ENCODE data around the gene KIAA1671. TPM values are rescaled to one million over a fixed set of nuclear protein-coding genes. Genes with fewer than 3 reads are reported as not detected.

Gene KIAA1671
- total RNA-seq, 6 donors from 2014 or later: 30.9 to 57.7 (median 42.1) TPM

GRCh38 chr22:25048071-25048470, 95.6 kb downstream of the KIAA1671 start:
- 81 to 84% methylated on average over 6 of the region's 6 CpGs for WGBS, 2 donors
- Histone ChIP-seq H3K4me1 (no peaks in the 10 kb centered on the region), H3K27me3 (no peaks in the 10 kb centered on the region), H3K27ac (no peak overlapping the region), H3K4me3 (no peak overlapping the region), H3K9me3 (peaks cover 0 to 5% (median 2%) of the 10 kb centered on the region in 4 donors), H3K36me3 (peaks cover 0 to 23% (median 11%) of the 10 kb centered on the region in 4 donors)
- TF ChIP-seq EP300 (IDR thresholded peaks at IDR 0.05): no peak
- TF ChIP-seq POLR2A (IDR thresholded peaks at IDR 0.05): no peak
- no peak for TF ChIP-seq CTCF (IDR thresholded peaks at IDR 0.05)
- no peak for TF ChIP-seq POLR2AphosphoS5 (IDR thresholded peaks at IDR 0.05)
- no peak for ATAC-seq (ENCODE audit: low FRiP score in 2 of 2)
- no peak for DNase-seq

- ATAC-seq (ENCODE audit: low FRiP score in 2 of 2) (peak; percentile 72 to 85), DNase-seq (peak in 1 of 2 donors; percentile 58)
- H3K27ac ChIP-seq: no peak overlapping the region
- H3K36me3 ChIP-seq: peaks cover 0 to 23% (median 11%) of the 10 kb centered on the region in 4 donors
- 50 to 56% methylated on average over 7 to 9 of the region's 9 CpGs for WGBS, 2 donors
- H3K4me1 ChIP-seq: no peaks in the 10 kb centered on the region
- TF ChIP-seq EP300 (IDR thresholded peaks at IDR 0.05): no peak
- peak; percentile 72 to 90 (median 84) for TF ChIP-seq CTCF (IDR thresholded peaks at IDR 0.05)
- TF ChIP-seq POLR2A (IDR thresholded peaks at IDR 0.05): no peak
- H3K27me3 ChIP-seq: no peaks in the 10 kb centered on the region
- no peak overlapping the region for H3K4me3 ChIP-seq
- peaks cover 0 to 5% (median 2%) of the 10 kb centered on the region in 4 donors for H3K9me3 ChIP-seq
Measured at GRCh38 chr22:25048659-25049647, 96.4 kb downstream of the KIAA1671 start.

DNA sequence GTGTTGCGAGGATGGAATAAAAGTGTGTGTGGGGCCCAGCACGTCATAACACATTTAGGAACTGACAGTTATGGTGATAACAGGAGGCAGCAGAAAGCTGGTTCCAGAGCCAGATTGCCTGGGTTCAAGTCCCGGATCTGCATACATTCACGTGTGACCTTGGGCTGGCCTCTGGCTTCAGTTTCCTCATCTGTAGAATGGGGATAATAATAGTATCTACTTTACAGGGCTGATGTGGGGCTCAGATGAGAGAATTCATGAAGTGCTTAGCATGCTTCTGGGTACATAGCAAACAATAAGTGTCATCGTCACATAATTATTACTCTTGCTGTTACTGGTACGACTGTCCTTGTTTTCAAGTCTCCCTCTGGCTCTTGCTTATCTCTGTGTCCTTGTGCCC, 97.3 kb downstream of the KIAA1671 start:
- H3K4me1 ChIP-seq: no peaks in the 10 kb centered on the region
- peaks cover 0 to 23% (median 11%) of the 10 kb centered on the region in 4 donors for H3K36me3 ChIP-seq
- DNase-seq: no peak
- peaks cover 0 to 5% (median 2%) of the 10 kb centered on the region in 4 donors for H3K9me3 ChIP-seq
- H3K4me3 ChIP-seq: no peak overlapping the region
- no peak for TF ChIP-seq POLR2AphosphoS5 (IDR thresholded peaks at IDR 0.05)
- TF ChIP-seq CTCF (IDR thresholded peaks at IDR 0.05): no peak
- TF ChIP-seq EP300 (IDR thresholded peaks at IDR 0.05): no peak
- H3K27me3 ChIP-seq: no peaks in the 10 kb centered on the region
- 79 to 86% methylated on average over 6 of the region's 6 CpGs for WGBS, 2 donors
- ATAC-seq (ENCODE audit: low FRiP score in 2 of 2): no peak
- H3K27ac ChIP-seq: no peak overlapping the region

GRCh38 chr22:25050566-25050965, 98.0 kb downstream of the KIAA1671 start:
- no peak overlapping the region for H3K4me3 ChIP-seq
- peaks cover 0 to 5% (median 2%) of the 10 kb centered on the region in 4 donors for H3K9me3 ChIP-seq
- TF ChIP-seq POLR2AphosphoS5 (IDR thresholded peaks at IDR 0.05) (no peak), CTCF (IDR thresholded peaks at IDR 0.05) (no peak), POLR2A (IDR thresholded peaks at IDR 0.05) (no peak), EP300 (IDR thresholded peaks at IDR 0.05) (no peak)
- ATAC-seq (ENCODE audit: low FRiP score in 2 of 2) (no peak), DNase-seq (no peak)
- peaks cover 0 to 23% (median 11%) of the 10 kb centered on the region in 4 donors for H3K36me3 ChIP-seq
- WGBS, 2 donors: 95% methylated on average over 5 of the region's 5 CpGs
- no peak overlapping the region for H3K27ac ChIP-seq
- no peaks in the 10 kb centered on the region for H3K27me3 ChIP-seq
- no peaks in the 10 kb centered on the region for H3K4me1 ChIP-seq
